ENCODE data around the gene LIPJ. TPM values are rescaled to one million over a fixed set of nuclear protein-coding genes. Genes with fewer than 3 reads are reported as not detected.

LIPJ gene
- total RNA-seq, 1 donor from 2014 or later = not detected

DNA sequence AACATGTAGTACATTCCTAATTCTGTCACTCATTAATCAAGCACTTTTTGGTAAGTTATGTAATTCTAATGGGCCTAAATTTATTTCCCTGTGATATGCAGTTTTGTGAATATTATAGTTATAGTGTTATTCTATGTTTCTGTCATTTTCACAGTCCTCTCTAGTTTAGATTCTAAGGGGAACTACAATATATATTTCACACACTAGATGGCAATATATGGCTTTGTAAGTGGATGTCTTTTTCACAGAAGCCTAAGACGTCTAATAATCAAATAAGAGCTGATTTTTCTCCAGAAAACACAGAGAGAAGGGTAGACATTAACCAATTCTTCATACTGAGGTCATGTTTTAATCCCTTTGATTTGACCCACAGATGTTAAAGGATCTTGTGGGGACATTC, 21.5 kb upstream of the LIPJ start:
- Mint-ChIP-seq H3K27me3 (ENCODE audit: low read depth) (peaks cover 6% of the 10 kb centered on the region), H3K36me3 (ENCODE audit: low read depth) (no peaks in the 10 kb centered on the region), H3K4me3 (no peak overlapping the region), H3K27ac (ENCODE audit: unreplicated experiment) (no peak overlapping the region), H3K4me1 (no peaks in the 10 kb centered on the region), H3K9me3 (no peaks in the 10 kb centered on the region)
- DNase-seq (ENCODE audit: low read depth, low spot score) = no peak
- TF ChIP-seq, protein P1, sequence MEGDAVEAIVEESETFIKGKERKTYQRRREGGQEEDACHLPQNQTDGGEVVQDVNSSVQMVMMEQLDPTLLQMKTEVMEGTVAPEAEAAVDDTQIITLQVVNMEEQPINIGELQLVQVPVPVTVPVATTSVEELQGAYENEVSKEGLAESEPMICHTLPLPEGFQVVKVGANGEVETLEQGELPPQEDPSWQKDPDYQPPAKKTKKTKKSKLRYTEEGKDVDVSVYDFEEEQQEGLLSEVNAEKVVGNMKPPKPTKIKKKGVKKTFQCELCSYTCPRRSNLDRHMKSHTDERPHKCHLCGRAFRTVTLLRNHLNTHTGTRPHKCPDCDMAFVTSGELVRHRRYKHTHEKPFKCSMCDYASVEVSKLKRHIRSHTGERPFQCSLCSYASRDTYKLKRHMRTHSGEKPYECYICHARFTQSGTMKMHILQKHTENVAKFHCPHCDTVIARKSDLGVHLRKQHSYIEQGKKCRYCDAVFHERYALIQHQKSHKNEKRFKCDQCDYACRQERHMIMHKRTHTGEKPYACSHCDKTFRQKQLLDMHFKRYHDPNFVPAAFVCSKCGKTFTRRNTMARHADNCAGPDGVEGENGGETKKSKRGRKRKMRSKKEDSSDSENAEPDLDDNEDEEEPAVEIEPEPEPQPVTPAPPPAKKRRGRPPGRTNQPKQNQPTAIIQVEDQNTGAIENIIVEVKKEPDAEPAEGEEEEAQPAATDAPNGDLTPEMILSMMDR (conservative IDR thresholded peaks at IDR 0.05) = peak; percentile 66

- Mint-ChIP-seq H3K4me3 (peak overlapping the region; percentile 86), H3K27me3 (ENCODE audit: low read depth) (peaks cover 13% of the 10 kb centered on the region), H3K4me1 (peaks cover 10% of the 10 kb centered on the region), H3K9me3 (peaks cover 23% of the 10 kb centered on the region), H3K27ac (ENCODE audit: unreplicated experiment) (no peak overlapping the region), H3K36me3 (ENCODE audit: low read depth) (peaks cover 9% of the 10 kb centered on the region)
- no peak for DNase-seq (ENCODE audit: low read depth, low spot score)
- TF ChIP-seq, protein P1 (conservative IDR thresholded peaks at IDR 0.05) = no peak
These were observed 4.2 kb upstream of the LIPJ start for GRCh38 chr10:88582411-88582805.

- no peak within 1 kb of the TSS for H3K27ac Mint-ChIP-seq (ENCODE audit: unreplicated experiment)
- H3K9me3 Mint-ChIP-seq = peaks cover 23% of the 10 kb centered on the region
- H3K4me1 Mint-ChIP-seq = peaks cover 10% of the 10 kb centered on the region
- DNase-seq (ENCODE audit: low read depth, low spot score) = peak; percentile 39
- TF ChIP-seq, protein P1 (conservative IDR thresholded peaks at IDR 0.05) = peak; percentile 89
- H3K27me3 Mint-ChIP-seq (ENCODE audit: low read depth) = peaks cover 13% of the 10 kb centered on the region
- peaks cover 9% of the 10 kb centered on the region for H3K36me3 Mint-ChIP-seq (ENCODE audit: low read depth)
- peak within 1 kb of the TSS; percentile 86 for H3K4me3 Mint-ChIP-seq
These were observed 3.6 kb upstream of the LIPJ start, which contains the start of gene RNLS for GRCh38 chr10:88582806-88583583. RNLS (minus strand) TSS chr10:88583318.

DNA sequence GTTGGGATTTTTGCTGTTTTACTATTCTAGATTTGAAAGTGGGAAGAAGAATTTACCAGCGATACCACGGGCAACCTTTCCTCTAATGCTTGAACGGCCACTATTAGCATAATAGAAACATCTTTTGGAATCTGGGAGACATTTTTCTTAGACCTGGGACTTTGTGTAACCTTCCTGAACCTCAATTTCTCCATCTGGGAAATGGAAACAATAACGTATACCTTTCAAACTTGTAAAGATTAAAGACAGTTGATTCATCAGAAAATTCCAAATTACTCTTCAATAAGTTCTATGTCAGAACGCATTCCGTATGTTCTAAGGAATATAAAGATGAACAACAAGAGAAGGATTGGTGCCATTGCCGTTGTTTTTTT, 3.0 kb upstream of the LIPJ start:
- Mint-ChIP-seq H3K4me1 (peaks cover 10% of the 10 kb centered on the region), H3K36me3 (ENCODE audit: low read depth) (peaks cover 9% of the 10 kb centered on the region), H3K9me3 (peaks cover 23% of the 10 kb centered on the region), H3K4me3 (peak overlapping the region; percentile 86), H3K27ac (ENCODE audit: unreplicated experiment) (no peak overlapping the region), H3K27me3 (ENCODE audit: low read depth) (peaks cover 13% of the 10 kb centered on the region)
- TF ChIP-seq, protein P1 (conservative IDR thresholded peaks at IDR 0.05) = no peak
- DNase-seq (ENCODE audit: low read depth, low spot score) = no peak

DNA sequence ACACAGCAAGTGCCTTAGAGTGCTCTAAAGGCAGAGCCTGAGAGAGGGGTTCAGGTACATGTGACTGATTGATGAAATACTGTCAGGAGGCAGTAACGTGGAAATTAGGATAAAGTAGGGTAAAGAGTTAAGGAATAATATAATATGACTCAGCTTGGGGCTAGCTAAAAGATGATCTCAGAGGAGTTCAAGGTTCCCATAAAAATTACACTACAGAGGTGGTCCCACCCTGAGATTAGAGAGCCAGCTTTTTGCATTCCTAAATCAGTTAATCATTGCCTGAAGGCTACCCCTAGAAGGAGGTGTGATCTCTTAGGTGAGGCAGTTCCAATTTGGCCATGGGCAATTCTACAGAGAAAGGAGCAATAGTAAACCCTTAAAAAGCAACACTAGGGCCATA, 5.8 kb downstream of the LIPJ start:
- H3K4me1 Mint-ChIP-seq = no peaks in the 10 kb centered on the region
- TF ChIP-seq, protein P1 (conservative IDR thresholded peaks at IDR 0.05) = no peak
- no peak overlapping the region for H3K27ac Mint-ChIP-seq (ENCODE audit: unreplicated experiment)
- no peaks in the 10 kb centered on the region for H3K27me3 Mint-ChIP-seq (ENCODE audit: low read depth)
- no peaks in the 10 kb centered on the region for H3K9me3 Mint-ChIP-seq
- no peak overlapping the region for H3K4me3 Mint-ChIP-seq
- H3K36me3 Mint-ChIP-seq (ENCODE audit: low read depth) = no peaks in the 10 kb centered on the region
- no peak for DNase-seq (ENCODE audit: low read depth, low spot score)

All from neural crest cell (in vitro differentiated cells).